Keratinocyte (primary cell): ENCODE data around the gene MGAT3. TPM values are rescaled to one million over a fixed set of nuclear protein-coding genes. Genes with fewer than 3 reads are reported as not detected.

Experiments used
- DNase-seq: peaks from one replicate; pipeline ENCODE4 v3.0.0-alpha.2; 2011; ENCODE audit warnings: low read depth, missing footprints, low spot score
- FAIRE-seq: peaks from 2 replicates; lab custom pipeline; 2011; peaks lifted over from hg19 to GRCh38; lab: Jason Lieb, UNC
- H2AFZ ChIP-seq: 2 replicates; pipeline ENCODE4 v1.6.0; 2012; ENCODE audit warnings: low read length, control low read depth, inconsistent platforms; ENCODE audit not compliant: control insufficient read depth
- H3K27ac ChIP-seq: 2 replicates; pipeline ENCODE4 v1.5.1; 2011; ENCODE audit warnings: low read length; ENCODE audit not compliant: control insufficient read depth, insufficient read depth
- H3K27me3 ChIP-seq: 3 replicates; pipeline ENCODE4 v1.6.0; 2011; ENCODE audit warnings: low read length; ENCODE audit not compliant: control insufficient read depth, insufficient read depth; ENCODE audit errors: extremely low read depth
- H3K36me3 ChIP-seq, 2 experiments: 2 replicates in 1 of 2; 3 replicates in 1 of 2; pipeline ENCODE4 v1.5.1; 2011; ENCODE audit warnings: low read length in 2 of 2, mild to moderate bottlenecking in 1 of 2; ENCODE audit not compliant: control insufficient read depth in 2 of 2, insufficient read depth in 2 of 2; ENCODE audit errors: extremely low read depth in 1 of 2
- H3K4me1 ChIP-seq: 3 replicates; pipeline ENCODE4 v1.5.1; 2011; ENCODE audit warnings: low read length; ENCODE audit not compliant: control insufficient read depth, insufficient read depth; ENCODE audit errors: extremely low read depth
- H3K4me2 ChIP-seq: 3 replicates; pipeline ENCODE4 v1.6.0; 2011; ENCODE audit warnings: low read depth, low read length; ENCODE audit not compliant: control insufficient read depth, insufficient read depth; ENCODE audit errors: extremely low read depth
- H3K4me3 ChIP-seq, 3 experiments: fragments of 200-600 bp in 1 of 3; sonication (generic) in 1 of 3; 2 replicates in 2 of 3; 3 replicates in 1 of 3; pipeline ENCODE4 v1.5.1; 2011 to 2016; ENCODE audit warnings: low read length in 3 of 3, mild to moderate bottlenecking in 3 of 3, control low read depth in 2 of 3, inconsistent platforms in 1 of 3, low read depth in 1 of 3, mixed read lengths in 1 of 3, mixed run types in 1 of 3, moderate library complexity in 1 of 3; ENCODE audit not compliant: control insufficient read depth in 2 of 3, insufficient read depth in 2 of 3; ENCODE audit errors: extremely low read depth in 1 of 3
- H3K79me2 ChIP-seq: 2 replicates; pipeline ENCODE4 v1.6.0; 2012; ENCODE audit warnings: low read length; ENCODE audit not compliant: control insufficient read depth, insufficient read depth
- H3K9ac ChIP-seq: 3 replicates; pipeline ENCODE4 v1.6.0; 2011; ENCODE audit warnings: low read length; ENCODE audit not compliant: control insufficient read depth, insufficient read depth; ENCODE audit errors: extremely low read depth
- H3K9me1 ChIP-seq: 3 replicates; pipeline ENCODE4 v1.6.0; 2011; ENCODE audit warnings: low read length; ENCODE audit not compliant: control insufficient read depth, insufficient read depth; ENCODE audit errors: extremely low read depth
- H3K9me3 ChIP-seq: 2 replicates; pipeline ENCODE4 v1.5.1; 2012; ENCODE audit warnings: low read depth, low read length; ENCODE audit not compliant: control insufficient read depth
- H4K20me1 ChIP-seq: 3 replicates; pipeline ENCODE4 v1.6.0; 2011; ENCODE audit warnings: low read length; ENCODE audit not compliant: control insufficient read depth, insufficient read depth; ENCODE audit errors: extremely low read depth
- EZH2 ChIP-seq: IDR thresholded peaks from one replicate; pipeline ENCODE4 v1.6.1; 2012; ENCODE audit warnings: inconsistent platforms, mild to moderate bottlenecking, low read length, moderate library complexity
- dilution Hi-C: fragments of 300-500 bp; cut with MboI; formaldehyde crosslinking; loops from one replicate; pipeline ENCODE4 v1.7.0; 2020; ENCODE audit warnings: low sequenced_read_pairs; ENCODE audit not compliant: extremely low pct_ligation_motif_present
- polyA plus RNA-seq, 5 experiments: library from polyadenylated mRNA; depleted of rRNA in 3 of 5; stranded (reverse) in 3 of 5; stranded (forward) in 1 of 5; unstranded in 1 of 5; fragments of >200 nt; gene quantifications; 1 replicate in 1 of 5; 2 replicates in 3 of 5; 3 replicates in 1 of 5; pipeline versions ENCODE4 v1.2.1 to v1.2.3, GENCODE V29; 2011 to 2012; ENCODE audit warnings: missing spikeins in 2 of 5, low read depth in 1 of 5, low replicate concordance in 1 of 5
- TF ChIP-seq, protein P1 (sequence below), 3 experiments: IDR thresholded peaks in 1 of 3; conservative IDR thresholded peaks in 1 of 3; optimal IDR thresholded peaks in 1 of 3; 2 replicates in 2 of 3; 3 replicates in 1 of 3; pipeline versions ENCODE3 to v1.5.1; 2011; ENCODE audit warnings: low read length in 3 of 3, mild to moderate bottlenecking in 3 of 3, moderate library complexity in 2 of 3, control low read depth in 1 of 3, inconsistent platforms in 1 of 3; ENCODE audit not compliant: insufficient read depth in 2 of 3; ENCODE audit errors: extremely low read depth in 1 of 3

MGAT3 gene
- polyA plus RNA-seq, 1 donor (not counting 4 experiments of a cell fraction or from before 2014, with no cell fraction given): not detected

GRCh38 chr22:39534092-39534506 is 77.3 kb downstream of the MGAT3 start:
- no peaks in the 10 kb centered on the region for H3K27me3 ChIP-seq
- peak overlapping the region; percentile 35 for H3K9ac ChIP-seq
- H3K9me1 ChIP-seq: no peaks in the 10 kb centered on the region
- dilution Hi-C loops: no loop called here
- FAIRE-seq (no peak), DNase-seq (no peak)
- no peak overlapping the region for H3K27ac ChIP-seq
- H3K4me2 ChIP-seq: peak overlapping the region; percentile 76
- TF ChIP-seq, protein P1, sequence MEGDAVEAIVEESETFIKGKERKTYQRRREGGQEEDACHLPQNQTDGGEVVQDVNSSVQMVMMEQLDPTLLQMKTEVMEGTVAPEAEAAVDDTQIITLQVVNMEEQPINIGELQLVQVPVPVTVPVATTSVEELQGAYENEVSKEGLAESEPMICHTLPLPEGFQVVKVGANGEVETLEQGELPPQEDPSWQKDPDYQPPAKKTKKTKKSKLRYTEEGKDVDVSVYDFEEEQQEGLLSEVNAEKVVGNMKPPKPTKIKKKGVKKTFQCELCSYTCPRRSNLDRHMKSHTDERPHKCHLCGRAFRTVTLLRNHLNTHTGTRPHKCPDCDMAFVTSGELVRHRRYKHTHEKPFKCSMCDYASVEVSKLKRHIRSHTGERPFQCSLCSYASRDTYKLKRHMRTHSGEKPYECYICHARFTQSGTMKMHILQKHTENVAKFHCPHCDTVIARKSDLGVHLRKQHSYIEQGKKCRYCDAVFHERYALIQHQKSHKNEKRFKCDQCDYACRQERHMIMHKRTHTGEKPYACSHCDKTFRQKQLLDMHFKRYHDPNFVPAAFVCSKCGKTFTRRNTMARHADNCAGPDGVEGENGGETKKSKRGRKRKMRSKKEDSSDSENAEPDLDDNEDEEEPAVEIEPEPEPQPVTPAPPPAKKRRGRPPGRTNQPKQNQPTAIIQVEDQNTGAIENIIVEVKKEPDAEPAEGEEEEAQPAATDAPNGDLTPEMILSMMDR (optimal IDR thresholded peaks at IDR 0.05 in 1 of 3, IDR thresholded peaks at IDR 0.05 in 1 of 3, conservative IDR thresholded peaks at IDR 0.05 in 1 of 3; ENCODE audit: extremely low read depth in 1 of 3, insufficient read depth in 2 of 3, low read length in 3 of 3): no peak
- no peak for TF ChIP-seq EZH2
- H2AFZ ChIP-seq: peak overlapping the region; percentile 96
- H3K36me3 ChIP-seq: peaks cover 6 to 12% of the 10 kb centered on the region in 2 experiments
- H4K20me1 ChIP-seq: peaks cover under 1% of the 10 kb centered on the region
- no peaks in the 10 kb centered on the region for H3K9me3 ChIP-seq
- peaks cover 29% of the 10 kb centered on the region for H3K79me2 ChIP-seq
- H3K4me1 ChIP-seq: peaks cover 31% of the 10 kb centered on the region
- H3K4me3 ChIP-seq: no peak overlapping the region

DNA sequence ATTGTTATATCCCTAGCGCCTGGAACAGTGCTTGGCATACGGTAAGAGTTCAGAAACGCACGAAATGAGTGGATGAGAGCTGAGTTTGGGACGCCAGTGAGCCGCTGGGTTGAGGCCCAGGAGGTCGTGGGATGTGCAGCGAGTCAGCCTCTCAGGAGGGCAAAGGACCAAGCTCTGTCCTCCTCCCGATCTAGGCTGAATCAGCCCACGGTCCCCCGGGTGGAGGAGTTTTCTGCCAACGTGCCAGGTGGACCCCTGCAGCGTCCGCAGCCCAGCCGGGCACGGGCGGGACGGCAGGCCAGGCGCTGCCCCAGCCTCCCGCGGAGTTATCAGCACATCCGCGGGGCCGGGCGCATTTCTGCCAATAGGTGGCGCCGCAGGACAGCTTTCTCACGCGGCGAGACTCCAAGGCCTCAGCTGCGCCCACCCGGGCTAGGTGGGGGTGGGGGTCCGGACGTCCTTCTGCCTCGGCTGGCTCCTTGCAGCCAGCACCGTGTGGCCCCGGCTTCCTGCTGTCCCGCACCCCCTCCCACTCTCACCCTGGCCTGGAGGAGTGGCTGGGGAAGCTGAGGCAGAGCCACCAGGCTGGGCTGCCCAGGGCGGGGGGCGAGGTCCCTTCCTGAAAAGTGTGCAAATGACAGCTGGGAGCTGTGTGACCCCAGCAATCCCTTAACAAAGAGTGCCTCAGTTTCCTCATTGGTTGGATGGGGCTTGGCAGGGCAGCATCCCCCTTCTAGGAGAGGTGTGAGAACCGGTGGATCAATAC is 78.0 kb downstream of the MGAT3 start:
- Histone ChIP-seq H2AFZ (peak overlapping the region; percentile 96), H3K9me3 (no peaks in the 10 kb centered on the region), H3K79me2 (peaks cover 25% of the 10 kb centered on the region), H3K9me1 (no peaks in the 10 kb centered on the region), H4K20me1 (no peaks in the 10 kb centered on the region), H3K4me2 (peak overlapping the region; percentile 76), H3K4me1 (peaks cover 25% of the 10 kb centered on the region), H3K27ac (no peak overlapping the region), H3K9ac (peak overlapping the region; percentile 35), H3K4me3 (no peak overlapping the region), H3K36me3 (peaks cover 6% of the 10 kb centered on the region in 2 experiments), H3K27me3 (no peaks in the 10 kb centered on the region)
- FAIRE-seq (no peak), DNase-seq (no peak)
- dilution Hi-C loops: no loop called here
- TF ChIP-seq EZH2: no peak
- TF ChIP-seq, protein P1 (optimal IDR thresholded peaks at IDR 0.05 in 1 of 3, IDR thresholded peaks at IDR 0.05 in 1 of 3, conservative IDR thresholded peaks at IDR 0.05 in 1 of 3; ENCODE audit: extremely low read depth in 1 of 3, insufficient read depth in 2 of 3, low read length in 3 of 3): peak; percentile 68 to 97 (median 95)
